IPS-NIHi7 (cell line): Measurements from ENCODE around the gene ADSS1.

Experiments used
- DNase-seq: peaks from one replicate; pipeline ENCODE4 v3.0.0; 2012; ENCODE audit warnings: mixed read lengths; ENCODE audit errors: extremely low spot score

Gene ADSS1

DNA sequence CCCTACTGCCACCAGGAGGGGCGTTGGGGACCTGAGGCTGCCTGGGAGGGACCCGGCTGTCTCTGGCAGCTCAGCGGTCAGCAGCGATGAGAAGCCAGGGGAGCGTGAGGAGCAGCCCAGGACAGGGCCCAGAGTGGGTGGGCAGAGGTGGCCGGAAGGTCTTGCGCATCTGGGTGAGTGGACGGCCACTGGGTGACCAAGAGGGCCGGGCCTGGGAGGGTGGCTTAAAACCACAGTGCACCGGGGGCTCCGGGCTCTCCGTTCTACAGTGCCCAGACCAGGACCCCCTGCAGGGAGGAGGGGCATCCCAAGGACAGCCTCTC is 24.6 kb upstream of the ADSS1 start:
- DNase-seq, result no peak

GRCh38 chr14:104700225-104700651 is 23.8 kb upstream of the ADSS1 start:
- no peak for DNase-seq

- no peak for DNase-seq
These were observed 23.2 kb upstream of the ADSS1 start for GRCh38 chr14:104700747-104701217.

DNA sequence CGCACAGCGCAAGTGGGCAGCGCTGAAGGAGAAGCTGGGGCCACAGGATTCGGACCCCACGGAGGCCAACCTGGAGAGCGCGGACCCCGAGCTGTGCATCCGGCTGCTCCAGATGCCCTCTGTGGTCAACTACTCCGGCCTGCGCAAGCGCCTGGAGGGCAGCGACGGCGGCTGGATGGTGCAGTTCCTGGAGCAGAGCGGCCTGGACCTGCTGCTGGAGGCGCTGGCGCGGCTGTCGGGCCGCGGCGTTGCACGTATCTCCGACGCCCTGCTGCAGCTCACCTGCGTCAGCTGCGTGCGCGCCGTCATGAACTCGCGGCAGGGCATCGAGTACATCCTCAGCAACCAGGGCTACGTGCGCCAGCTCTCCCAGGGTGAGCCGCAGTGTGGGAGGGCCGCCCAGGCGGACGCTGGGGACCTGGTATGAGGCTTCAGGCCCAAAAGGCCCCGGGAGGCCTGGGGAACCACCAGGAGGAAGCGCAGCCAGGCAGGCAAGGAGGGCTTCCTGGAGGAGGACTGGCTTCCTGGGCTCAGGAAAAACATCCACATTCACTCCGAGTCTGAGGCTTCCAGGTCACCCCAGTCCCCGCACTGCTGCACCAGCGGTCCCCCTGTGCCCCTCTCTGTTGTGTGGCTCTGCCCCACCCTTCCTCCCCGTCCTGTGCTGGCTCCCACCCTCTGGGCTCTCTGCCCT is 22.5 kb upstream of the ADSS1 start:
- no peak for DNase-seq

DNA sequence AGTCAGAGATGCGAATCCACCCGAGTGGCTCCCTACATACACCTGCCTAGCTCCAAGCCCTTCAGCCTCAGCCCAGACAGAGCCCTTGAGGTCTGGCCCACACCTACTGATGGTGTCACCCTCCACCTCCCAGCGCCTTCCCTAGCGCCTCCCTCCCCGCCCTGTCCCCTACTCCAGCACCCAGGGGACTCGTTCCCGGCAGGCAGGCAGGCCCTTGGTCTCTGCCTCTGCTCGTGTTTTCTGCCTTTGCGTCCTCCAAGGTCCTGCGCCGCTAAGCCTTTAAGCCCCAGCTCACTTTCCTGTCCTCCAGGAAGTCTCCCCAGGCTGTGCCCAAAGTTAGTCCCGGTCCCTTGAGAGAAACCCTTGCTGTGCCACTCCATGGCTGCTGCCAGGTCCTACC is 21.9 kb upstream of the ADSS1 start:
- no peak for DNase-seq

DNA sequence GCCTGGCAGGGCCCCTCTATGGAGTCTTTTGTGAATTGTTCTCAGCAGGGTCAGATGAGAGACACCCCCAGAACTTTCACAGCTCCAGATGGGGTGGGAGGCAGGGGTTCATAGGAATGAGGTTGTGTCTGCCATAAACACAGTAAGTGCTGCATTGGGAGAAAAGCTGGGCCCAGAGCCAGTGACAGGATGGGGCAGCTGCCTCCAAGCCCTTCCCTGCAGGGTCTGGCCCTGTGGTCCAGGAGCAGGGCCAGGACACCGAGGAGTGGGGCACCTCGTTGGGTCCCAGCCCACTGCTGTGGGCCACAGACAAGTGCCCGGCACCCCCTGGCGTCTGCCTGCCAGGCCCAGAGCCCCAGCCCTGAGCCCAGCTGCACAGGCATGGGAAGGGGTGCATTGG is 21.4 kb upstream of the ADSS1 start:
- DNase-seq, result no peak

DNA sequence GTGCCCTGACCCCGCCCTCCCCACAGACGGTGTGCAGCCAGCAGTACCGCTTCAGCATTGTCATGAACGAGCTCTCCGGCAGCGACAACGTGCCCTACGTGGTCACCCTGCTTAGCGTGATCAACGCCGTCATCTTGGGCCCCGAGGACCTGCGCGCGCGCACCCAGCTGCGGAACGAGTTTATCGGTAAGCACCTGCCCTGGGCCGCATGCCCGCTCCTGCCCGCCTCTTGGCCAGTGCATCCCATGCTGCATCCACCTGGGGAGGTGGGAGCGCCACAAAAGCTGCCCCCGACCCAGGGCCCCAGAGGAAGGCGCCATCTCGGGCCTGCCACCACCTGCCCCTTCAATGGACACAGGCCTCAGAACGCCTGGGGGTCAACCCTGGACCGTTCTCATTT is 20.8 kb upstream of the ADSS1 start:
- no peak for DNase-seq

- DNase-seq, result no peak
These were observed 19.8 kb upstream of the ADSS1 start for GRCh38 chr14:104704252-104704651.

DNA sequence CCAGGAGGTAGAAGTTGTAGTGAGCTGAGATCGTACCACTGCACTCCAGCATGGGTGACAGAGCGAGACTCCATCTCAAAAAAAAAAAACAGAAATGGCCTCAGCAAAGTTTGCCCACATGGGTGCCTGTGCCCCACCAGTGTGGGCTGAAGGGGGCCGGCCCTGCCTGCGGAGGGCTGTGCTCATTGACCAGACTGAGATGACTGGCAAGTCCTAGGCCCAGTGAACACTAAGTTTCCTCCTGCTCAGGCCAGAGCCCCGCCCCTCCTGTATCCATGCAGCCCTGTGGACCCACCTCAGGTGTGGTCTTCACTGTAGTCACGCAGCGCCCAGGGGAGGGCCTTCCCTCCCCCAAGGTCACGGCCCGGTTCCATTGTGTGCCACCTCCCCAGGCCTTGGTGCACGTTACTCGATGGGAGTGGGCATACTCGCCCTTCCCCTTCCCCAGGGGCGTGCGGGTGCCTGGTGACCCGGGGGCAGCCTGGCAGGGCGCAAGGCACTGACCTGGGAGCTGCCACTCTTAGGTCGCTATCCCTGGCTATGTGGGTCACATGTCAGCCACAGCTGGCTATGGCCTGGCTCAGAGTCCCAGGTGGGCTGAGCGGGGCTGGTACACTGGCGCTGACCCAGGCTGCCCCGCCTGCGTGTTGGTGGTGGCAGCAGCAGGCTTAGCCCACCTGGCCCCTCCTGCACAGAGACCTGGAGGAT is 18.5 kb upstream of the ADSS1 start:
- no peak for DNase-seq

DNA sequence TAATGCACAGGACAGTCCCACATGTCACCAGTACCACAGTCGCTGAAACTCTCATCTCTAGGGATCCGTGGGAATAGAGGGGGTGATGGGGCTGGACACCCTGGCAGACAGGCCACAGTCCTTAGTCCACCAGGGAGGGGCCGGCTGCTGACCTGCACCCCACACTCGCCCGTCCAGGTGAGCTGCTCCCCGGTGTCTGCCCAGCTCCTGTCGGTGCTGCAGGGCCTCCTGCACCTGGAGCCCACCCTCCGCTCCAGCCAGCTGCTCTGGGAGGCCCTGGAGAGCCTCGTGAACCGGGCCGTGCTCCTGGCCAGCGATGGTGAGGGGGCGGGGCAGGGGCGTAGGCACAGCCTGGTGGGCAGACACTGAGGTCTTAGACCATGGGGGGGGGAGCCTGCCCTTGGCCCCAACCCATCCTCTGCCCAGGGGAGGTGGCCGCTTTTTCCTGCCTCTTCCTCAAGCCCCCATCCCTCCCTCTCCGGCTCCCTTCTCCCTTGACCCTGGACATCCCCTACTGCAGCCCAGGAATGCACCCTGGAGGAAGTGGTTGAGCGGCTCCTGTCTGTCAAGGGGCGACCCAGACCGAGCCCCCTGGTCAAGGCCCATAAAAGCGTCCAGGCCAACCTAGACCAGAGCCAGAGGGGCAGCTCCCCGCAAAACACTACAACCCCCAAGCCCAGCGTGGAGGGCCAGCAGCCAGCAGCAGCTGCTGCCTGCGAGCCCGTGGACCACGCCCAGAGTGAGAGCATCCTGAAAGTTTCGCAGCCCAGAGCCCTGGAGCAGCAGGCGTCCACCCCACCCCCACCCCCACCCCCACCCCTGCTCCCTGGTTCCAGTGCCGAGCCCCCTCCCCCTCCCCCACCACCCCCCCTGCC is 17.1 kb upstream of the ADSS1 start:
- no peak for DNase-seq

DNA sequence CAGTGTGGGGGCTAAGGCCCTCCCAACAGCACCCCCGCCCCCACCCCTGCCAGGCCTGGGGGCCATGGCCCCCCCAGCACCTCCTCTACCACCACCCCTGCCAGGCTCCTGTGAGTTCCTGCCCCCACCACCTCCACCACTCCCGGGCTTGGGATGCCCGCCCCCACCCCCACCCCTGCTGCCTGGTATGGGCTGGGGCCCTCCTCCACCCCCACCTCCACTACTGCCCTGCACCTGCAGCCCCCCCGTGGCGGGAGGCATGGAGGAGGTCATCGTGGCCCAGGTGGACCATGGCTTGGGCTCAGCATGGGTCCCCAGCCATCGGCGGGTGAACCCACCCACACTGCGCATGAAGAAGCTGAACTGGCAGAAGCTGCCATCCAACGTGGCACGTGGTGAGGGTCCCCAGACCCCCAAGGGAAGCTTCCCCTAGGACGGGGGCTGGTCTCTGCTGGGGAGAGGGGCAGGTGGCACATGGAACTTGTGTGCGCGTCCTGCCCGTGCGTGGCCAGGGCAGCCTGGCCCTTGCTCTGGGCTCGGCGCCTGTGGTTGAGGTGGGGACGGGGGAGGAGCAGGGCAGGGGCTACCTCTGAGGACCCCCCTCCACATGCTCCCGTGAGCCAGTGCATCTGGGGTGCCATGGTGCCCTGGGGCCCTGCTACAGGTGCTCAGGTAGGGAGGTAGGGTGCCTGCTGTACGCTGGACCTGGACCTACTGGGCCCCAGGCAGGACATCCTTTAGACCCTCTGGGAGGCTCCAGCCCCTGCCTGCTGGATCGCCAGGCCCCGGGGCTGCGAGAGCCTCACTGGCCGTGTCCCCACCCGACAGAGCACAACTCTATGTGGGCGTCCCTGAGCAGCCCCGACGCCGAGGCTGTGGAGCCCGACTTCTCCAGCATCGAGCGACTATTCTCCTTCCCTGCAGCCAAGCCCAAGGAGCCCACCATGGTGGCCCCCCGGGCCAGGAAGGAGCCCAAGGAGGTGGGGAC is 16.1 kb upstream of the ADSS1 start:
- DNase-seq, result no peak

- peak; percentile 97 for DNase-seq
These were observed 15.3 kb upstream of the ADSS1 start for GRCh38 chr14:104708606-104709268.

DNA sequence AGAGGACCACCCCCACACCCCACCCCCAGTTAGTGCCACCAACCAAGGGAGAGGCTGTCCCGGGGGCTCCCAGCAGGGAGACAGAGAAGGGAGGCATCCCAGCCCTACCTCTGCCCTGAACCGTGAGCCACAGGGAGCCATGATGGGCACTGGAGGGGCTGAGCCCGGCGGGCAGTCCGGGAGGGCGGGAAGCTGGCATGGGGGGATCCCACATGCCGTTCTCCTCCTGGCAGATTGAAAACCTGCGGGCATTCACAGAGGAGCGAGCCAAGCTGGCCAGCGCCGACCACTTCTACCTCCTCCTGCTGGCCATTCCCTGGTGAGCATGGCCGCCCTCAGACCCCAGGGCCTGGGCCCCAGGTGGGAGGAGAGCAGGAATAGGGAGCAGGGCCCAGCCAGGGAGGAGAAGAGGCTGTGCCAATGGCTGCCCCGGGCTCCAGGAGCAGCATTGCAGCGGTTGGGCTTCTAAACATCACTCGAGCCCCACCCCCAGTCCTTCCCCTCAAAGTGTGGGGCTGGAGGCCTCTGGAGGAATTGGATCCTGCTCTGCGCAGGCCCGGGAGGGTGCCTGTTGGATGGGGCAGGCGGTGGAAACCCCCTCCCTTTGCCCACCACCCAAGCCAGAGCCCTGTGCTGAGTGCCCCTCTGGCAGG is 14.5 kb upstream of the ADSS1 start:
- DNase-seq, result no peak

DNA sequence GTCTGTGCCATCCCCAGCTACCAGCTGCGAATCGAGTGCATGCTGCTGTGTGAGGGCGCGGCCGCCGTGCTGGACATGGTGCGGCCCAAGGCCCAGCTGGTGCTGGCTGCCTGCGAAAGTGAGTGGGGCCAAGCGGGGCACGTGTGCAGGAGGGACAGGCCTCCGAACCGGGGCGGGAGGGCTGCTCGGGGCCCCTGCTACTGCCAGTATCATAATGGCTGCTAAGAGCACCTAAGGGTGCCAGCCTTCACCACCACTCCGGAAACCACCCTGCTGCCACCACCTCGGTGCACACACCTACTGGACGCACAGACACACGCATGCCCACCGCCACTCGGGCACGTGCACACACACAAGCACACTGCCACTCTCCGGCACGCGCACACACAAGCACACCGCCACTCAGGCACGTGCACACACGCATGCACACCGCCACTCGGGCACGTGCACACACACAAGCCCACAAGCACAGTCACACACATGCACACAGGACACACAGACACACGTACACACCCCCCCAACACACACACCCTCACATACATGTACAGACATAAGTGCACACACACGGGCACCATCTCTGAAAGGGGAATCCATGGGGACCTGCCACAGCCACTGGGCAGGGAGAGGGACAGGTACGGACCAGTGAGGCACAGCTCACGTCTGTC is 13.8 kb upstream of the ADSS1 start:
- DNase-seq, result no peak

DNA sequence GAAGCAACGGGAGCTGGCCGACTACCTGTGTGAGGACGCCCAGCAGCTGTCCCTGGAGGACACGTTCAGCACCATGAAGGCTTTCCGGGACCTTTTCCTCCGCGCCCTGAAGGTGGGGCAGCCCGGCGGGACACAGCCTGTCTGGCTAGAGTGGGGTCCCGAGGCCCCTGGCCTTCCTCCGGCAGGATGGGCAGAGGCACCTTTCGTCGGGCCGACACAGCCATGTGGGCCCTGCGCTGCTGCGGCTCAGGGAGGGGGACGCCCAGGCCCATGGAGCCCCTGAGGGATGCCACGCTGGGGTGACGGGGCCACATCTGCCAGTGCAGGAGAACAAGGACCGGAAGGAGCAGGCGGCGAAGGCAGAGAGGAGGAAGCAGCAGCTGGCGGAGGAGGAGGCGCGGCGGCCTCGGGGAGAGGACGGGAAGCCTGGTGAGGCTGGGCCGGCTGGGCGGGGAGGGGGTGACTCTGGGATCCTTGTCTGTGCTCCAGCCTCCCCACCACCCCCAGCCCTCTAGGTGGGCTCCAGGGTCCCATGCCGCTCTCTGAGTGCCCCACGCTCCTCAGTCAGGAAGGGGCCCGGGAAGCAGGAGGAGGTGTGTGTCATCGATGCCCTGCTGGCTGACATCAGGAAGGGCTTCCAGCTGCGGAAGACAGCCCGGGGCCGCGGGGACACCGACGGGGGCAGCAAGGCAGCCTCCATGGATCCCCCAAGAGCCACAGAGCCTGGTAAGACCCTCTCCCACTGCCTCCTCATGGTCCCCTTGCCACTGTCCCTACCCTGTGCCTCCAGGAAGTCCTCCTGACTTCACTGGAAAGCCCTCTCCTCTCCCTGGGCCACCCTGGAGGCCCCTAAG is 10.9 kb upstream of the ADSS1 start:
- DNase-seq, result no peak

GRCh38 chr14:104714066-104714465 is 10.0 kb upstream of the ADSS1 start:
- no peak for DNase-seq

- DNase-seq, result no peak
These were observed 9.3 kb upstream of the ADSS1 start for GRCh38 chr14:104714681-104715080.

DNA sequence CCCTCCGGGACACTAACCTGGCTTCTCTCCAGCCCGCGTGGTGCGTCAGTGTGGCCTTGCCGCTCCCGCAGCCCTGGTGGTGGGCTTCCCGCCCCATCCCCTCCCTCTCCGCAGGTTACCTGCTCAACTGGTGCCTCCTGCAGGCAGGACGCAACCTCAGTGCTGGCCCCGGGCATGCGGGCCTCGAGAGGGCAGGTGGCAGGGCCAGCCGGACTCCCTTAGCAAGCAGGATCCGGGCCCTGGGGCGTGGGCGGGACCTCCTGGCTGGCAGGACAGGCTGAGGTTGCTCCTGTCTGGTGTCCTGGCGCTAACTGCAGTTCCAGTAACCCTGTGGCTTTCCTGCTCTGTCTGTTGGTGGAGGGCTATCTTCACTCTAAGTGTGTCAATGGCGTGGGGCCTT is 8.6 kb upstream of the ADSS1 start:
- DNase-seq, result no peak

DNA sequence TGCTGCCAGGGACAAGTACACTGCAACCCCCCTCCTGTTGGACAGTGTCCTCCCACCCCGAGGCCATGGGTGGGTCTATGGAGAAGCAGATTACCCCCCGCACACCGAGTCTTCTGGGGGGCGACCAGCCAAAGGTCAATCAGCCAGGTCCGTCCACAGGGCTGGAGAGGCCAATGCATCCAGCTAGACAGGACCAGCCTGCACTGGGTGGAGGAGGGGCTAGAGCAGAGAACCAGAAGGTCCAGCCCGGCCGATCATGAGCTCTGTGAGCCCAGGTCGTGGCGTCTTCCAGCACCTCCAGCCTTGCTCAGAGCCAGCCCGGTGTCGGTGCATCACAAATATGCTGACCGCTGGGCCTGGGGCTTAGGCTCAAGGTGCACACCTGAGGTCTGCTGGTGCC is 8.2 kb upstream of the ADSS1 start:
- no peak for DNase-seq
